HL-60 (cell line): ENCODE data around the gene PRR20G.

Experiments
- CTCF ChIP-seq: IDR thresholded peaks from one replicate; pipeline ENCODE4 v1.5.1; 2011; ENCODE audit warnings: low read length, control low read depth, inconsistent platforms; ENCODE audit not compliant: insufficient read depth
- GABPA ChIP-seq: IDR thresholded peaks from 2 replicates; pipeline ENCODE4 v1.6.1; 2012; ENCODE audit warnings: low read depth
- POLR2AphosphoS5 ChIP-seq: IDR thresholded peaks from 2 replicates; pipeline ENCODE4 v1.6.1; 2012; ENCODE audit warnings: low read depth
- REST ChIP-seq: IDR thresholded peaks from 2 replicates; pipeline ENCODE4 v1.6.1; 2012; ENCODE audit warnings: low read depth; ENCODE audit not compliant: insufficient replicate concordance

GRCh38 chr3:127274200-127274760, 13.6 kb downstream of the PRR20G start:
- TF ChIP-seq CTCF (no peak), POLR2AphosphoS5 (no peak), GABPA (no peak), REST (no peak)
